ENCODE results near the gene SLA2. TPM values are rescaled to one million over a fixed set of nuclear protein-coding genes. Genes with fewer than 3 reads are reported as not detected.
"Not testable (repeated sequence)": the region's sequence is repeated elsewhere in the genome, so short reads cannot be mapped to it uniquely, and the experiment has no call there.

SLA2 gene
- polyA plus RNA-seq, 4 donors: 0.32 to 0.54 (median 0.44) TPM

- DNase-seq (ENCODE audit: low read depth in 4 of 4, low spot score in 3 of 4): no peak
Measured at GRCh38 chr20:36647196-36648121, 1.5 kb upstream of the SLA2 start.

GRCh38 chr20:36646678-36647077 is 682 bp upstream of the SLA2 start:
- DNase-seq (ENCODE audit: low read depth in 4 of 4, low spot score in 3 of 4): no peak

DNA sequence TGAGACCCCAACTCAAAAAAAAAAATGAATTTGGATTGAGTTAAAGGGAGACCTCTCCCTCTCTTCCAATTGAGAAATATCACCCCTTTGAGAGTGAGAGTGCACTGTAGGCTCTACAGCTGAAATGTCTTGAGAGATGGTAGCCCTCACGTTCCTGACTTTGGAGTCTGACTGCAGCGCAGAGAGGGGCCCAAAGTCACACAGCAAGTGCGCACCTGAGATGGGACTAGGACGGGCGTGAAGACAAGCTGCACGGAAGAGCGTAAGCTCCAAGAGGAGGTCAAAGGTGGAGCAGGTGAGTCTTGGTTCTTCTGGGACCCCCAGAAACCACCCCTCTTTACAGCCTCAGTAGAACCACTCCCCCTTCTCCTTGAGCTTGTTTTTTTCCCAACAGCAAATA is 643 bp downstream of the SLA2 start:
- DNase-seq (ENCODE audit: low read depth in 4 of 4, low spot score in 3 of 4): no peak

- no peak for DNase-seq (ENCODE audit: low read depth in 4 of 4, low spot score in 3 of 4)
Measured at GRCh38 chr20:36644706-36645095, 1.3 kb downstream of the SLA2 start.

GRCh38 chr20:36644032-36644705 is 1.8 kb downstream of the SLA2 start:
- DNase-seq (ENCODE audit: low read depth in 4 of 4, low spot score in 3 of 4): no peak

- DNase-seq (ENCODE audit: low read depth in 4 of 4, low spot score in 3 of 4): no peak
Measured at GRCh38 chr20:36642136-36642535, 3.9 kb downstream of the SLA2 start.

GRCh38 chr20:36641506-36641843 is 4.5 kb downstream of the SLA2 start:
- no peak for DNase-seq (ENCODE audit: low read depth in 4 of 4, low spot score in 3 of 4)

GRCh38 chr20:36638876-36639400 is 7.1 kb downstream of the SLA2 start:
- not testable (repeated sequence) for DNase-seq (ENCODE audit: low read depth in 4 of 4, low spot score in 3 of 4)

DNA sequence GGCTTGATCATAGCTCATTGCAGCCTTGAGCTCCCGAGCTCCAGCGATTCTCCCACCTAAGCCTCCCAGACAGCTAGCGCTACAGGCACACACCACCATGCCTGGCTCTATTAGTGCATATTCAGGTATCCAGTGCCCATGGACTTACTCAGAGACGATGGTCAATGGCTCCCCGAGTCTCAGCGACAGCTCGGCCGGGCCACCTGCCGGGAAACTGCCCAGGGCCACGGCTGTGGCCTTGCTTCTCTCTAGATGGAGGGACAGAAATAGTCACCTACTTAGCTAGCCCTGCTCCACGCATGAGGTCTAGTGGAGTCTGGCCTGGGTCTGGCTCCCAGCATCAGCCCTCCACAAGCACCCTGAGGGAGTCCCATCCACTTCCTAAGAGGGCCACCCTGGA is 11.7 kb downstream of the SLA2 start:
- no peak for DNase-seq (ENCODE audit: low read depth in 4 of 4, low spot score in 3 of 4)

GRCh38 chr20:36633285-36633772 is 12.7 kb downstream of the SLA2 start:
- DNase-seq (ENCODE audit: low read depth in 4 of 4, low spot score in 3 of 4): no peak

DNA sequence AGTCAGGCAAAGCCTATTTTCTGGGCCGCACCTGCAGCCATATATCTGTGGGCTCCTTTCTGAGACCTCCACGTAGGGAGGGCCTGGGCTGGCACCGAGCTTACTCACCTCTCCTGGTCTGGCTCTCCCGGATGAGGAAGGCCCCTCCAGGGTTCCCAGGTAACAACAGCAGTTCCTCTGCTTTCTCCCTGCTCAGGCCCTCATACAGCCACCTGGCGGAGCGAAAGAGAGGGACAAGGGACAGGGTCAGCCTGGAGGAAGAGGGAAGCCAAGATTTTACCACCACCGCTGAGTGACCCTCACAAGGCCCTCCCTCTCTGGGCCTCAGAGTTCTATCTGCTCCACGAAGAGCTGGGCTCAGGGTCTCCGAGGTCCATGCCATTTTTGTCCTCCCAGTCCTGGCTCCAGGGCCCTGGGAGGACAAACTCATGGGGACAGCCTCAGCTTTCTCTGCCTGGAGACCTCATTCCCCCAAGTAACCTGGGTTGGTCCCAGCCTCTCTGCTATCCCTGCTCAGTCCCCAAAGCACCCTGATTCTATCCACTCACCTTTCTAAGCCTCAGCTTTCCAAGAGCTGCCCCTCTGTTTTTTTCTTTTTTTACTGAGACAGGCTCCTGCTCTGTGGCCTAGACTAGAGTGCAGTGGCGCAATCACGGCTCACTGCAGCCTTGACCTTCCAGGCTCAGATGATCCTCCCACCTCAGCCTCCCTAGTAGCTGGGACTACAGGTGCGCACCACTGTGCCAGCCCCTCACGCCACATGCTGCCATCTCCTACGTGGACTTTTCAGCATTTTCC is 13.3 kb downstream of the SLA2 start:
- no peak for DNase-seq (ENCODE audit: low read depth in 4 of 4, low spot score in 3 of 4)

DNA sequence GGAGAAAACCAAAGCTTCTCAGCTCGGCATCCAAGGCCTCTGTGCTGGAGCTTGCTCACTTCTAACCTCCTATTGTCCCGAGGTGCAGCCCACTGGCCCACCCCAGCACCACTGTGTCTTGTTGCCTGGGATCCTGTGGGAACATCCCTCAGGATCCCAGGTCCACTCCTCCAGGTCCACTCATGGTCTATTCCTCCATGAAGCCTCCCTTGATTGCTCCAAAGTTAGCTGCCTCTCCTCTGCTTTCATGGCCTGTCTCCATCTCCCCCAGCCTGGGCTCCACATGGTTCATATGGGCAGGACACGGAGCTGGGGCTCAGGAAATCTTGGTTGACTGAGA is 13.9 kb downstream of the SLA2 start:
- DNase-seq (ENCODE audit: low read depth in 4 of 4, low spot score in 3 of 4): no peak

GRCh38 chr20:36631646-36632045 is 14.3 kb downstream of the SLA2 start:
- DNase-seq (ENCODE audit: low read depth in 4 of 4, low spot score in 3 of 4): no peak

GRCh38 chr20:36629719-36630681 is 16.0 kb downstream of the SLA2 start:
- DNase-seq (ENCODE audit: low read depth in 4 of 4, low spot score in 3 of 4): no peak

- no peak for DNase-seq (ENCODE audit: low read depth in 4 of 4, low spot score in 3 of 4)
Measured at GRCh38 chr20:36628076-36628475, 17.9 kb downstream of the SLA2 start.

DNA sequence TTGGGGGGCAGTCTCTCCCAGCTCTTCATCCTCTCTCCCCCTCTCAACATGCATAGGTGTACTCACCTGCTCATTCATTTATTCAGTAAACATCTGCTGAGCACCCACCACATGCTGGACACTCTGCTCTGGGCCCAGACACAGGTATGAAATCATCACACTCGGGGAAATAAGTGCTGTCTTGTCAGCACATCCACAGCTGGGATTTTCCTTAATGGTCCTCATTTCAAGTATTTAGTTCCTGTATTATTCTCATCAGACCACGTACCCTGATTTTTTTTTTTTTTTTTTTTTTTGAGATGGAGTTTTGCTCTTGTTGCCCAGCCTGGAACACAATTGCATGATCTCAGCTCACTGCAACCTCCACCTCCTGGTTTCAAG is 21.1 kb downstream of the SLA2 start:
- no peak for DNase-seq (ENCODE audit: low read depth in 4 of 4, low spot score in 3 of 4)

DNA sequence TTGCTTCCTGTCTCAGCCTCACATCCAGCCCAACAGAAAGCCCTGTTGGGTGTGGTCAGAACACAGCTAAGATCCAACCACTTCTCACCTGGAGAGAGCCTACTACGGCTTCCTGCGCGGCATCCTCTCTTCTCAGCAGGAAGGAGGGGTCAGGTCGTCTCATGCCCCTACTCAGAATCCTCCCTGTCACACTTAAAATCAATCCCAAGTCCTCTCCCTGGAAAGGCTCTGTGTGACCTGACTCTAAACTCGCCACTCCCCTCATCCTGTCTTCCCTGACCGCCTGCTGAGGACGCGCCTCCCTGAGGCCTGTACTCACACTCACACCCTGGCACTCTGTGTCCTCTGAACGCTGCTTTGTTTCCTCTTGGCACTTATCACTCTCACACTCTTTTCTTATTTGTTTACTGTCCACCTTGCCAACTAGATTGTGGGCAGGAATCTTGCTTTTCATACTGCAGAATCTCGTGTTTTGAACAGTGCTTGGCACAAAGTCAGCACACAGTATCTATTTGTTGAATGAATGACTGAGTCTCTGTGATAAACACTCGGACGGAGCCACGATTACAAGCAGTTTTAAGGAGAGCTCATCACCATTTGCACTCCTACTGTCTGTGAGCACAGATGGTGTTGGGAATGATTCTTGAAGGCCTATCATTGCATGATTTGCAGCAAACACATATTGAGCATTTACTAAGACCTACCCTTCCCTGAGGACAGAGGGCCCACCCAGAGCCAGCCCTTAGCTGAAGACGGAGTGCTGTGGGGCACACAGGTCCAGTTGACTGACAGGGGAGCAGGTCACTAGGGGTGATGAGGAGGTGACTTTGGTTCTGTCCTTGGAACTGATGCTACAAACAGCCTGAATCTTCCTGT is 21.7 kb downstream of the SLA2 start:
- DNase-seq (ENCODE audit: low read depth in 4 of 4, low spot score in 3 of 4): no peak

DNA sequence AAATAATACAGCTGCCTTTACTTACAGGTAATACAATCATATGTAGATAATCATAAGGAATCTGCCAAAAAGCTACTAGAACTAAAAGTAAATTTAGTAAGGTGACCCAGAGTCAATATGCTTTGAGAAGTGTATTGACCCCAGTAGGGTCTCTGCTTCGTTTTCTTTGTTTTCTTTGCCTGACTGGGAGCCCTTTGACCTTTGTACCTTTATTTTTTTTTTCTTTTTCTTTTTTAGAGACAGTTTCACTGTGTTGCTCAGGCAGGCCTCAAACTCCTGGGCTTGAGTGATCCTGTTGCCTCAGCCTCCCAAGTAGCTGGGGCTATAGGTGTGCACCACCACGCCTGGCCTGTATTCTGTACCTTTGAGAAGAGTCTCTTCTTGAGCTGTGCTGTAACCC is 22.6 kb downstream of the SLA2 start:
- DNase-seq (ENCODE audit: low read depth in 4 of 4, low spot score in 3 of 4): no peak

DNA sequence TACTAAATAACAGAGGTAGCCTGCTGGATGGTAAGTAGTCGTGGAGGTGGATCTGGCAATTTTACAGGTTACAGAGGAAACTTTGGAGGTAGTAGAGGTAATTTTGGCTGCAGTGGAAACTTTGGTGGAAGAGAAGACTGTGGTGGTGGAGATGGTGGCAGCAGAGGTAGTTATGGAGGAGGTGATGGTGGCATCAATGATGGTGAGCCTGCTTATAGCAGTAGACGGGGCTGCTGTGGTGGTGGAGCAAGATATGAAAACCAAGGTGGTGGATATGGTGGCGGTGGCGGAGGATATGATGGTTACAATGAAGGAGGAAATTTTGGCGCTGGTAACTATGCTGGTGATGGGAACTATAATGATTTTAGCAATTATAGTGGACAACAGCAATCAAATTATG is 25.1 kb downstream of the SLA2 start:
- no peak for DNase-seq (ENCODE audit: low read depth in 4 of 4, low spot score in 3 of 4)
